Chondrocyte (in vitro differentiated cells): ENCODE data around the gene RPRML. TPM values are rescaled to one million over a fixed set of nuclear protein-coding genes. Genes with fewer than 3 reads are reported as not detected.
A peak's percentile ranks its signal among the peaks of the same experiment; 100 is the strongest.

Source experiments
- DNase-seq: peaks from one replicate; pipeline ENCODE4 v3.0.0; 2021; ENCODE audit warnings: mixed read lengths, low spot score
- H3K27ac Mint-ChIP-seq: one replicate; pipeline ENCODE4 v1.8.0; 2021; ENCODE audit warnings: mild to moderate bottlenecking, moderate library complexity, mixed read lengths; ENCODE audit not compliant: unreplicated experiment
- H3K27me3 Mint-ChIP-seq: 2 replicates; pipeline ENCODE4 v1.8.0; 2021; ENCODE audit warnings: low read depth, mixed read lengths
- H3K36me3 Mint-ChIP-seq: 2 replicates; pipeline ENCODE4 v1.8.0; 2021; ENCODE audit warnings: low read depth, mixed read lengths
- H3K4me1 Mint-ChIP-seq: 2 replicates; pipeline ENCODE4 v1.8.0; 2021; ENCODE audit warnings: low read depth, mild to moderate bottlenecking, mixed read lengths
- H3K4me3 Mint-ChIP-seq: one replicate; pipeline ENCODE4 v1.8.0; 2021; ENCODE audit warnings: mild to moderate bottlenecking, moderate library complexity, mixed read lengths; ENCODE audit not compliant: unreplicated experiment
- H3K9me3 Mint-ChIP-seq: 2 replicates; pipeline ENCODE4 v1.8.0; 2021; ENCODE audit warnings: low read depth, mixed read lengths
- CTCF ChIP-seq: fragments of 200-600 bp; sonication (generic); IDR thresholded peaks from 2 replicates; pipeline ENCODE4 v1.5.0; 2021; ENCODE audit warnings: antibody characterized with exemption, mild to moderate bottlenecking, moderate library complexity
- total RNA-seq: library from RNA; stranded (reverse); gene quantifications from 3 replicates; pipeline ENCODE4 v1.2.1, GENCODE V29; 2021

The RPRML gene
- total RNA-seq, 1 donor from 2014 or later, result not detected

DNA sequence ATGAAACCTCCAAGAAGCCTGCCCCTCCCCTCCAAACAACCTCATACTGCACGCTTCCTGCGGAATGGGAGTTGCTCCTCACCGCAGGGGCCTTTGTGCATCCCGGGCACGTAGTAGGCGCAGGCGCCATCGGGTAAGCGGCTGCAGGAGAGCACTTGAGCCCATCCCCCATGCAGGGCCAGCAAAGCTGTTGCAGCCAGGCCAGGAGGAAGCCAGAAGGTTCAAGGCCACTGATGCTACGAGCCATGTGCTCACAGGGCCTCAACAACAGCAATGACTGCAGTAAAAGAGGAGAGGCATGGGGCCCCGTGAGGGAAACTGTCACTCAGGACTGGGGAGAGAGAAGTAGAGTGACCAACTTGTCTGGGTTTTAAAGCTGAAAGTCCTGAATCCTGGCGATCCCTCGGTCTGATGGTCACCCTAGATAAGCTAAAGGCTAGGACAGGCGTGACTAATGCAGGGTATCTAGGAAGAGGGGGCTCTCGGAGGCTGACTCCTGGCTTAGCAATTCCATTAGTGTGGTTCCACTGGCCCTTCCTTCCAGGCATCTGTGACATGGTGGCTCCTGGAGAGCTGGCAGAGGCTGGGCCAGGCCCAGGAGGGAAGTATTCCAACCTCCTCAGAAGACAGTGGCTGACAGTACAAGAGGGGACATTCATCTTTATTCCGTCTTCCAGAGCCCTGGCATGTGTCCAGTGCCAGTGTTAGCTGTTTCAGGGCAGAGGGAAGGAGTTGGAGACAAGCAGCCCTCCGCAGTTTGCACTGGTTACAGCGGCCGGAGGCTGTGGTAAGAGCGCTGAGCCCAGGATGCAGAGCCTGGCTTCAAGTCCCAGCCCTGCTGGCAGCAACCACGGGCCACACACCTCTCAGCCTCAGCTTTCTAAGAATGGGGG lies 35.3 kb downstream of the RPRML start:
- no peak for DNase-seq
- Mint-ChIP-seq H3K9me3 (no peaks in the 10 kb centered on the region), H3K4me1 (peaks cover 8% of the 10 kb centered on the region), H3K4me3 (no peak overlapping the region), H3K27me3 (no peaks in the 10 kb centered on the region), H3K27ac (no peak overlapping the region), H3K36me3 (peaks cover 10% of the 10 kb centered on the region)
- TF ChIP-seq CTCF, result no peak

DNA sequence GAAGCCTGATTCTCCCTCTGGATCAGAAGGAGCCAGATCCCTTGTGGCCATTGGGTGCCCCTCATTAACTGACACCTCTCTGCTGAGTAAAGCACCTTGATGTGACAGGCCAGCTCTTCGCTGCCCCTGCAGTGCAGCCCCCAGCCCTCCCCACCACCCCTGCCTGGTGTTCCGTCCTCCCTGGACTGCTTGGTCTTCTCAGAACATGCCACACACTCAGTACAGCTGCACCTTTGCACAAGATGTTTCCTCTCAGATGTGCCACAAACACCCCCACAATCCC lies 35.9 kb downstream of the RPRML start:
- DNase-seq, result no peak
- Mint-ChIP-seq H3K27me3 (no peaks in the 10 kb centered on the region), H3K4me3 (no peak overlapping the region)

DNA sequence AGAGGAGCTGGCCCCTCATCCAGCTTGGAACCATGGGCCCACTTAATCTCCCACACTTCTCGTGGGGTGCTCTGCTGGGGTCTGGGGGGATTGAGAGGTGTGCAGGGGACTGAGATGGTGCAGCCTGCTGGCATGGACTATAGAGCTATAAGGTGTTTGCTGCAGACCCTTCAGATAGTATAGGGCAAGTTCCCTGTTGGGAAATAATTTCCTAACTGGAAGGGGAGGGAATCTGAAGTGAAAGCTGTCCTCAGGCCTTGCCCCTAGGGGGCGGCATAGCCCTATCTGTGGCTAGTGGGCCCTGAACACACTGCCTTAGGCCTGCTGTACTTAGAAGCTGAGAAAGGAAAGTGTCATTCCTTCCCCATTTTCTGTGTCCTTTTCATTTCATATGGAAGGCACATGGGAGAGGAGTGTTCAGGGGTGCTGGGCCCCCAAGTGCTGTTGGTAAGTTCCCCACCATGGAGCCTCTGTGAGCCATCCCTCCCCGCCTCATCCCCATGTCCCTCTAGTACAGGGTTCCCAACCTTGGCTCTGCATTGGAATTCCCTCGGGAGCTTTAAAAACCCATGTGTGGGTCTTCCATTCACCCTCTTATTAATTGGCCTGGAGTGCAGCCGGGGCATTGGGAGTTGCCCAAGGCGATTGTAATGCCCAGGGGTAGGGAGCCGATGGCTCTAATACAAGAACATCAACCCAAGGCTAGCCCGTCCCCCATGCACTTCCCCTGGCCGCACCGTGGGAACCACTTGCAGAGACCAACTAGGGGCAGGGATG lies 36.4 kb downstream of the RPRML start:
- no peak for DNase-seq
- H3K4me3 Mint-ChIP-seq, result no peak overlapping the region
- H3K36me3 Mint-ChIP-seq, result peaks cover 16% of the 10 kb centered on the region
- H3K9me3 Mint-ChIP-seq, result no peaks in the 10 kb centered on the region
- no peaks in the 10 kb centered on the region for H3K27me3 Mint-ChIP-seq
- H3K4me1 Mint-ChIP-seq, result peaks cover 8% of the 10 kb centered on the region
- H3K27ac Mint-ChIP-seq, result no peak overlapping the region
- TF ChIP-seq CTCF, result peak; percentile 83

More for the DNA sequence above, 35.9 kb downstream of the RPRML start:
- Mint-ChIP-seq H3K4me1 (peaks cover 8% of the 10 kb centered on the region), H3K36me3 (peaks cover 15% of the 10 kb centered on the region), H3K9me3 (no peaks in the 10 kb centered on the region), H3K27ac (no peak overlapping the region)
- no peak for TF ChIP-seq CTCF

DNA sequence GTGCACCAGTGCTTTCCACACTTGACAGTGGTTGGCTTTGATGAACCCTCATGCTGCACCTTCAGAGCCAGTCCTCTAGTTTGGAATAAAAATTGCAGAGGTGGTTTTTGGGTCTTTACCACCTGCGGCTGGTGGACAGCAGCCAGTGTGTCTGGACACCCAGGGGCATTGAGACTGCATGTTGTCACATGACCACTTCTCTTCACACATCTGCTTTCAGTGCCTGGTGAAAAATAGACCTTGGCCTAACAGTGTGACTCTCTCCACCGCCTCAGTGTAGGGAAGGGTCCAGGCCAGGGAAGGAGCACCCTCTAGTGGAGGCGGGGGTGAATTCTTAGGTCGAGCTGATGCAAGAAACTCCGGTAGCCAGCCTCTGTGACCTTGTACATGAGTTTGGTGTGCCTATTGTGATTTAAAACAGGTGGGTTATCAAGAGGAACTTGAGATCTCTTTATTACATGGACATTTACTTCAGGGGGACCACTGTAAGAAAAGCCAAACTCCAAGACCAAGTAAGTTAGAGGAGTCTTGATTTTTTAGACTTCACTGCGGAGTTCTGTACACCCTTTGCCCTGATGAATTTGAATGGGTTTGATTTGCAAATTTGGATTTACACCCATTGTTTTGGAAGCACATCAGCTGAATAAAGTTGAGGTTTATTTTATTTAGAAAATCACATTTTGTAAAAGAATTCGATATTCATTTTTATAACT lies 38.2 kb downstream of the RPRML start:
- H3K9me3 Mint-ChIP-seq, result no peaks in the 10 kb centered on the region
- TF ChIP-seq CTCF, result peak; percentile 92
- no peaks in the 10 kb centered on the region for H3K27me3 Mint-ChIP-seq
- peak overlapping the region; percentile 1 for H3K27ac Mint-ChIP-seq
- DNase-seq, result no peak
- H3K4me1 Mint-ChIP-seq, result peaks cover 8% of the 10 kb centered on the region
- H3K4me3 Mint-ChIP-seq, result no peak overlapping the region
- peaks cover 20% of the 10 kb centered on the region for H3K36me3 Mint-ChIP-seq

- Mint-ChIP-seq H3K27me3 (no peaks in the 10 kb centered on the region), H3K27ac (no peak overlapping the region)
- no peak for DNase-seq
Measured at GRCh38 chr17:46935658-46936266, 43.3 kb downstream of the RPRML start.

More at GRCh38 chr17:46935658-46936266, 43.3 kb downstream of the RPRML start:
- peaks cover 52% of the 10 kb centered on the region for H3K36me3 Mint-ChIP-seq
- H3K4me1 Mint-ChIP-seq, result no peaks in the 10 kb centered on the region
- no peak for TF ChIP-seq CTCF
- no peak overlapping the region for H3K4me3 Mint-ChIP-seq
- no peaks in the 10 kb centered on the region for H3K9me3 Mint-ChIP-seq
